Measurements from ENCODE around the gene CEP170B. TPM values are rescaled to one million over a fixed set of nuclear protein-coding genes. Genes with fewer than 3 reads are reported as not detected.
A peak's percentile ranks its signal among the peaks of the same experiment; 100 is the strongest.
"Not testable (repeated sequence)": the region's sequence is repeated elsewhere in the genome, so short reads cannot be mapped to it uniquely, and the experiment has no call there.

CEP170B gene
- total and polyA plus RNA-seq, 12 donors, result 2.4 to 29.4 (median 18.3) TPM

DNA sequence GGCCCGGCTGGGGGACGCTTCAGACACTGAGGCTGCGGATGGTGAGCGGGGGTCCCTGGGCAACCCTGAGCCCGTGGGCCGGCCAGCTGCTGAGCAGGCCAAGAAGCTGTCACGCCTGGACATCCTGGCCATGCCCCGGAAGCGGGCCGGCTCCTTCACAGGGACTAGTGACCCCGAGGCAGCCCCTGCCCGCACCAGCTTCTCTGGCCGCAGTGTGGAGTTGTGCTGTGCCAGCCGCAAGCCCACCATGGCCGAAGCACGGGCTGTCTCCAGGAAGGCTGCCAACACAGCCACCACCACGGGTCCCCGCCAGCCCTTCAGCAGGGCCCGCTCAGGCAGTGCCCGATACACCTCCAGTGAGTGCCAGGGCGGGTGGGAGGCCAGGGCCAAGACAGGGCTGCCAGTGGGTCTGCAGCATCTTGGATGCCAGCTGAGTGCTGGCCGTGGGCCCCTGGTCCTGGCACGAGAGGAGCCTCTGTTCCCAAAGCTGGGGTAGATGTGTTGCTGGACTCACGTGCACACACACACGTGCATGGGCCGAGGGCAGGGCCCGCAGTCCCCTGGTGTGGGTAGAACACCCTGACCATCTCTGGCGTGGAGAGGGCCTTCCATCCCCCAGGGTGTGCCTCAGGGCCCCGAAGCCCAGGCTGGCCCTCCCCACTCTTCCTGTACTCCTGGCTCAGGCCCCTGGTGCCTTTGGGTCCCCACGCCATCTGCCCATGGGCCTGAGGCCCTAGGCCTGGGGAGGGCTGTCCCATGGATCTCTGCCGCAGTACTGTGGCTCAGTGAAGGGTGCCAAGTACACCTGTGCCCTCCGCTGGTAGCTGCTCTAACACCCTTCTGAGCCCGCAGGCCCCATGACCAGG lies 22.8 kb downstream of the CEP170B start:
- H3K36me3 ChIP-seq (replicated peaks in 1 of 2), result peaks cover 0 to 43% of the 10 kb centered on the region in 2 donors

DNA sequence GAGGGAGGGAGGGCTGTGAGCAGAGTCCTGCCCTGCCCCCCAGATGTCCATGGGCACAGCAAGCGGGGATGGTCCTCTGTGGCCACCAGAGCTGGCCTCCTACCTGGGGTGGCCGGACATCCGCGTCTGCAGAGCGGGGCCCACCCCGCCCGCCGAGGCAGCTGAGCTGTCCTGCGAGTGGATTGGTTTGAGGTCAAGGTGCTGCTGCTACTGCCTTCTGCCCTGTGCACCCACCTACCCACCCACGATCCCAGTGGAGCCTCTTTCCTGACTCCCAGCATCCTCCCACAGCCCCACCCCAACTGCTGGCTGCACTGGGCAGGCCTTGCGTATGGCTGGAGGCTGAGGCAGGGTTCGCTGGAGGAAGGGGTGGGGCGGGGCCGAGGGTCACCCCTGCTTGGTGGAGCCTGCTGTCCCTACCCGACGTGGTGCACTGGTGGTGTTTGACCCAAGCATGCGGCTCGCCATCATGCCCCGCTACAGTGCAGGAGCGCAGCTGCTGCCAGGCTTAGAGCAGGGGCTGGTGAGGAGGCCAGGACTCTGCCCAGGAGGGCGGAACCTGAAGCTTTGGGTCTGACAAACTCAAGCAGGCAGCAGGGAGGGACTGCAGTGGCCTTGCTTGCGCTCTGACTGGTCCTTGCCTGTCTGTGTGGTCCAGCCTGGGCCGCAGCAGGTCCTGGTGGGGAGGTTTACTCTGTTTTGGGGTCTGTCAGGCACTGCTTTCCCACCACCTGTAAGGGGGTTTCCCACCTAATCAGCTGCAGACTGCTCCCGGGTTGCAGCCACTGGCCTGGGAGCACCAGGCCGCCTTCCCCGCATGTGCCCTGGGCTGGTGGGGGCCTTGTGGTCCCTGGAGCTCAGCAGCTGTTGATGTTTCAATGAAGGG lies 23.7 kb downstream of the CEP170B start:
- Histone ChIP-seq H3K27ac (no peak overlapping the region), H3K4me1 (replicated peaks in 1 of 2) (no peaks in the 10 kb centered on the region), H3K9me3 (replicated peaks in 1 of 3) (no peaks in the 10 kb centered on the region), H3K36me3 (replicated peaks in 1 of 2) (peaks cover 0 to 37% of the 10 kb centered on the region in 2 donors), H3K4me3 (no peak overlapping the region), H3K27me3 (no peaks in the 10 kb centered on the region)
- WGBS, 4 donors, result 92 to 98% (median 95%) methylated on average over 11 to 26 of the region's 26 CpGs
- intact Hi-C loops (cut with DNase I), result no loop called here
- DNase-seq, result peak in 3 of 7 donors; percentile 10 to 14 (median 13)
- TF ChIP-seq CTCF (IDR thresholded peaks at IDR 0.05) (no peak), POLR2A (IDR thresholded peaks at IDR 0.05) (no peak)

More for the DNA sequence above, 22.8 kb downstream of the CEP170B start:
- H3K9me3 ChIP-seq (replicated peaks in 1 of 3), result no peaks in the 10 kb centered on the region
- DNase-seq, result peak in 2 of 7 donors; percentile 12 to 14
- 90 to 96% (median 95%) methylated on average over 6 to 33 of the region's 33 CpGs for WGBS, 4 donors
- no peak overlapping the region for H3K27ac ChIP-seq
- no peaks in the 10 kb centered on the region for H3K27me3 ChIP-seq
- intact Hi-C loops (cut with DNase I), result no loop called here
- H3K4me1 ChIP-seq (replicated peaks in 1 of 2), result no peaks in the 10 kb centered on the region
- H3K4me3 ChIP-seq, result no peak overlapping the region
- no peak for TF ChIP-seq CTCF (IDR thresholded peaks at IDR 0.05)
- no peak for TF ChIP-seq POLR2A (IDR thresholded peaks at IDR 0.05)

DNA sequence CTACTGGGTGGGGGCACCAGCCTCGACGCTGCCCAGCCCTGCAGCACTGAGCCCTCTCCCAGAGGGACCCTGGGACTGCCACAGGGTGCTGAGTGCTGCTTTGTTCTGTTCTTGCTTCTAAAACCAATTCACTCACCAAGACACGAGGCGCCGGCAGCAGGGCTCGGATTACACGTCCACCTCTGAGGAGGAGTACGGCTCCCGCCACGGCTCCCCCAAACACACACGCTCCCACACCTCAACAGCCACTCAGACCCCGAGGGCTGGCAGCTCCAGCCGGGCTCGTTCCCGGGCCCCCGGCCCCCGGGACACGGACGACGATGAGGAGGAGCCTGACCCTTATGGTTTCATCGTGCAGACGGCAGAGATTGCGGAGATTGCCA lies 24.3 kb downstream of the CEP170B start:
- H3K36me3 ChIP-seq (replicated peaks in 1 of 2), result peaks cover 0 to 32% of the 10 kb centered on the region in 2 donors
- H3K4me1 ChIP-seq (replicated peaks in 1 of 2), result no peaks in the 10 kb centered on the region
- WGBS, 4 donors, result 89 to 100% (median 94%) methylated on average over 15 to 23 of the region's 23 CpGs
- DNase-seq, result peak in 1 of 7 donors; percentile 15
- no peak overlapping the region for H3K4me3 ChIP-seq
- intact Hi-C loops (cut with DNase I), result no loop called here
- H3K27ac ChIP-seq, result no peak overlapping the region
- H3K27me3 ChIP-seq, result no peaks in the 10 kb centered on the region
- TF ChIP-seq POLR2A (IDR thresholded peaks at IDR 0.05), result no peak
- TF ChIP-seq CTCF (IDR thresholded peaks at IDR 0.05), result no peak
- H3K9me3 ChIP-seq (replicated peaks in 1 of 3), result no peaks in the 10 kb centered on the region

DNA sequence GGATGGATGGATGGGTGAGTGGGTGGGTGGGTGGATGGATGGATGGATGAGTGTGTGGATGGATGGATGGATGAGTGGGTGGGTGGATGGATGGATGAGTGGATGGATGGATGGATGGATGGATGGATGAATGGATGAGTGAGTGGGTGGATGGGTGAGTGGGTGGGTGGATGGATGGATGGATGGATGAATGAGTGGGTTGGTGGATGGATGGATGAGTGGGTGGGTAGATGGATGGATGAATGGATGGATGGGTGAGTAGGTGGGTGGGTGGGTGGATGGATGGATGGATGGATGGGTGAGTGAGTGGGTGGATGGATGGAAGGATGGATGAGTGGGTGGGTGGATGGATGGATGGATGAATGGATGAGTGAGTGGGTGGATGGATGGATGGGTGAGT lies 25.2 kb downstream of the CEP170B start:
- DNase-seq, result peak in 1 of 7 donors; percentile 3
- H3K9me3 ChIP-seq (replicated peaks in 1 of 3); H3K27me3 ChIP-seq; intact Hi-C loops (cut with DNase I); H3K27ac ChIP-seq; H3K4me1 ChIP-seq (replicated peaks in 1 of 2); H3K4me3 ChIP-seq: not testable (repeated sequence)
- H3K36me3 ChIP-seq (replicated peaks in 1 of 2), result peaks cover 0 to 28% of the 10 kb centered on the region in 2 donors
